HepG2 (cell line): Measurements from ENCODE around the gene HP1BP3. TPM values are rescaled to one million over a fixed set of nuclear protein-coding genes. Genes with fewer than 3 reads are reported as not detected.
A peak's percentile ranks its signal among the peaks of the same experiment; 100 is the strongest.

Source experiments
- ATAC-seq: fragments of 200-7000 bp; cut with Tn5 transposase; 3 replicates; pipeline ENCODE4 v1.9.1; 2020; ENCODE audit warnings: mild to moderate bottlenecking, moderate library complexity
- BruUV-seq: library from RNA; stranded (reverse); fragments of 400-500 nt; replicated peaks from 2 replicates; lab custom pipeline; 2021; lab: Mats Ljungman, UMichigan
- CTCF ChIA-PET: fragments of 300-600 bp; formaldehyde crosslinking; extraction: SDS; loops from one replicate; lab custom pipeline; 2021; ENCODE audit warnings: low total read pairs, inconsistent platforms, low intra/inter-chr PET ratio; lab: Yijun Ruan, JAX
- POLR2A ChIA-PET: fragments of 350-600 bp; sonication (Branson Sonifier 250); formaldehyde crosslinking; loops from one replicate; lab custom pipeline; 2020; ENCODE audit warnings: antibody characterized with exemption, inconsistent platforms; lab: Yijun Ruan, JAX
- DNase-seq: peaks from one replicate; pipeline ENCODE4 v3.0.0-alpha.2; 2015; ENCODE audit warnings: low spot score
- FAIRE-seq: peaks from 3 replicates; lab custom pipeline; 2011; peaks lifted over from hg19 to GRCh38; lab: Jason Lieb, UNC
- H2AFZ ChIP-seq: one replicate; pipeline ENCODE4 v1.6.1; 2011; ENCODE audit warnings: low read length, inconsistent platforms
- H3K27ac ChIP-seq: fragments of 300-600 bp; 3 replicates; pipeline ENCODE4 v1.8.0; 2011; ENCODE audit warnings: mixed run types, mild to moderate bottlenecking, mixed read lengths, low read length, inconsistent platforms; ENCODE audit not compliant: insufficient read depth; ENCODE audit errors: extremely low read length
- H3K27me3 ChIP-seq, 2 experiments: fragments of 200-600 bp in 1 of 2; 2 replicates in 1 of 2; 3 replicates in 1 of 2; pipeline versions ENCODE4 v1.6.0 to v1.8.0; 2011; ENCODE audit warnings: low read length in 2 of 2, mild to moderate bottlenecking in 2 of 2, moderate library complexity in 2 of 2, inconsistent platforms in 1 of 2; ENCODE audit not compliant: insufficient read depth in 2 of 2, control insufficient read depth in 1 of 2
- H3K36me3 ChIP-seq, 2 experiments: fragments of 200-600 bp in 1 of 2; replicated peaks in 1 of 2; 2 replicates in 1 of 2; 3 replicates in 1 of 2; pipeline versions ENCODE4 v1.5.1 to v1.8.0; 2011; ENCODE audit warnings: low read length in 2 of 2, inconsistent platforms in 1 of 2; ENCODE audit not compliant: insufficient read depth in 2 of 2, control insufficient read depth in 1 of 2
- H3K4me1 ChIP-seq: 2 replicates; pipeline ENCODE4 v1.5.1; 2012; ENCODE audit warnings: low read length, inconsistent platforms; ENCODE audit not compliant: insufficient read depth
- H3K4me2 ChIP-seq: 2 replicates; pipeline ENCODE4 v1.6.0; 2011; ENCODE audit warnings: low read depth, low read length, inconsistent platforms
- H3K4me3 ChIP-seq, 3 experiments: fragments of 200-600 bp in 1 of 3; sonication (generic), shearing (Covaris generic) in 1 of 3; replicated peaks in 1 of 3; 2 replicates each; pipeline ENCODE4 v1.5.1; 2011 to 2016; ENCODE audit warnings: low read length in 3 of 3, inconsistent platforms in 2 of 3, low read depth in 2 of 3, mild to moderate bottlenecking in 2 of 3, control low read depth in 1 of 3, mixed read lengths in 1 of 3; ENCODE audit not compliant: insufficient read depth in 1 of 3
- H3K79me2 ChIP-seq: one replicate; pipeline ENCODE4 v1.6.1; 2011; ENCODE audit warnings: low read length, inconsistent platforms; ENCODE audit not compliant: insufficient read depth
- H3K9ac ChIP-seq: 2 replicates; pipeline ENCODE4 v1.6.0; 2011; ENCODE audit warnings: mild to moderate bottlenecking, low read depth, low read length, inconsistent platforms; ENCODE audit not compliant: insufficient read depth
- H3K9me3 ChIP-seq: 2 replicates; pipeline ENCODE4 v1.5.1; 2012; ENCODE audit warnings: mild to moderate bottlenecking, low read length
- H4K20me1 ChIP-seq: 2 replicates; pipeline ENCODE4 v1.6.0; 2011; ENCODE audit warnings: inconsistent platforms, mild to moderate bottlenecking, low read length, moderate library complexity; ENCODE audit not compliant: insufficient read depth
- JARID2 ChIP-seq: sonication (generic); formaldehyde crosslinking; IDR thresholded peaks from 2 replicates; pipeline ENCODE4 v1.8.1; 2023; ENCODE audit warnings: missing genetic modification reagents, inconsistent platforms; ENCODE audit not compliant: insufficient replicate concordance
- KAT7 ChIP-seq: IDR thresholded peaks from 2 replicates; pipeline ENCODE4 v1.6.1; 2018; ENCODE audit warnings: borderline replicate concordance, missing compliant biosample characterization
- SAFB2 ChIP-seq: sonication (generic); formaldehyde crosslinking; IDR thresholded peaks from 2 replicates; pipeline ENCODE4 v1.5.1; 2020; ENCODE audit warnings: missing genetic modification reagents, low read depth, mild to moderate bottlenecking, borderline replicate concordance
- TFDP2 ChIP-seq: sonication (generic); formaldehyde crosslinking; IDR thresholded peaks from 2 replicates; pipeline ENCODE4 v1.4.0; 2020; ENCODE audit warnings: missing genetic modification reagents
- ZNF574 ChIP-seq: sonication (generic); formaldehyde crosslinking; IDR thresholded peaks from 2 replicates; pipeline ENCODE4 v1.4.0; 2020; ENCODE audit warnings: missing genetic modification reagents
- ZNF670 ChIP-seq: sonication (generic); formaldehyde crosslinking; IDR thresholded peaks from 2 replicates; pipeline ENCODE4 v1.8.0; 2022; ENCODE audit warnings: mild to moderate bottlenecking, missing genetic modification reagents, borderline replicate concordance
- ZNF768 ChIP-seq: sonication (generic); formaldehyde crosslinking; IDR thresholded peaks from 2 replicates; pipeline ENCODE4 v1.4.0; 2020; ENCODE audit warnings: missing genetic modification reagents
- ZSCAN20 ChIP-seq: sonication (generic); formaldehyde crosslinking; IDR thresholded peaks from 2 replicates; pipeline ENCODE4 v1.4.0; 2020; ENCODE audit warnings: missing genetic modification reagents, mild to moderate bottlenecking, borderline replicate concordance
- WGBS: methylation state at CpG from one replicate; pipeline ENCODE4 v1.1.6; 2017; ENCODE audit warnings: low lambda C conversion rate; 5-methylcytosine and 5-hydroxymethylcytosine counted together
- in situ Hi-C: cut with HindIII; loops from 2 replicates; pipeline ENCODE4 v1.10.0; 2017; ENCODE audit warnings: low pct_unique_long_range_greater_than_20kb; ENCODE audit not compliant: extremely low pct_ligation_motif_present
- intact Hi-C: fragments of 100-400 bp; cut with micrococcal nuclease; formaldehyde crosslinking; loops from one replicate; pipeline ENCODE4 v1.10.0; 2022; ENCODE audit not compliant: unreplicated experiment
- polyA plus RNA-seq, 8 experiments: library from polyadenylated mRNA; depleted of rRNA in 3 of 8; stranded (reverse) in 7 of 8; unstranded in 1 of 8; fragments of >200 nt; fragmentation: Illumina TruSeq in 4 of 8; extraction: Trizol in 4 of 8; gene quantifications; 2 replicates each; pipeline versions ENCODE4 v1.2.1 to v1.2.3, GENCODE V29; 2011 to 2016; ENCODE audit warnings: low read depth in 4 of 8, missing spikeins in 1 of 8, mixed read lengths in 1 of 8; ENCODE audit not compliant: insufficient read depth in 1 of 8
- total RNA-seq, 5 experiments: library from RNA; depleted of rRNA; stranded (reverse); fragments of >200 nt; fragmentation: Illumina TruSeq; extraction: Trizol; gene quantifications; 2 replicates each; pipeline ENCODE4 v1.2.3, GENCODE V29; 2016; ENCODE audit warnings: low read depth in 1 of 5

Gene HP1BP3
- total and polyA plus RNA-seq, 2 of the 13 experiments (the other 11 are each of a cell fraction or from before 2014, with no cell fraction given), result 98.5 to 137 TPM

- TF ChIP-seq JARID2, result no peak
- TF ChIP-seq SAFB2, result no peak
- TF ChIP-seq ZSCAN20 (CRISPR knock-in tag), result no peak
- no peak for TF ChIP-seq KAT7 (CRISPR knock-in tag)
- TF ChIP-seq ZNF574 (CRISPR knock-in tag), result 0 out of 2 replicates have a peak, but pooled peaks have one; percentile 25
- no peak for TF ChIP-seq ZNF670 (CRISPR knock-in tag)
- TF ChIP-seq, all 625 proteins: peak for 4
Observed at GRCh38 chr1:20731057-20731991, 55.8 kb downstream of the HP1BP3 start (continued).

GRCh38 chr1:20730690-20731056 lies 56.4 kb downstream of the HP1BP3 start:
- no TSS peak for BruUV-seq
- peaks cover 57% of the 10 kb centered on the region for H3K4me1 ChIP-seq
- no peaks in the 10 kb centered on the region for H3K9me3 ChIP-seq
- in situ Hi-C loops (no loop called here), intact Hi-C loops (no loop called here)
- H2AFZ ChIP-seq, result no peak overlapping the region
- H3K4me2 ChIP-seq, result peak overlapping the region; percentile 99; the same call in 1 of the 2 replicates
- no peaks in the 10 kb centered on the region for H4K20me1 ChIP-seq
- no peaks in the 10 kb centered on the region for H3K79me2 ChIP-seq
- peaks cover 5 to 21% of the 10 kb centered on the region in 2 experiments; a peak in 3 of 5 replicates for H3K27me3 ChIP-seq
- peak; percentile 99 for TF ChIP-seq ZNF768 (CRISPR knock-in tag)
- TF ChIP-seq TFDP2 (CRISPR knock-in tag), result no peak
- 0 out of 6 replicates have a peak overlapping the region, but pooled peaks of 1 of the 3 experiments have one; percentile 3 for H3K4me3 ChIP-seq
- DNase-seq (no peak), ATAC-seq (no peak), FAIRE-seq (no peak)
- H3K27ac ChIP-seq, result no peak overlapping the region
- ChIA-PET CTCF (no interaction called here), POLR2A (interaction anchor here (1.7 kb wide), 1 partner anchor 56 kb away, joined by 4 read pairs; the partner anchor contains the start of gene HP1BP3)
- no peak overlapping the region for H3K9ac ChIP-seq
- WGBS, result 60% methylated on average over 4 of the region's 4 CpGs
- no peaks in the 10 kb centered on the region for H3K36me3 ChIP-seq
